GM08714 (cell line): ENCODE data around the gene ABCD1.
"Not testable (repeated sequence)": the region's sequence is repeated elsewhere in the genome, so short reads cannot be mapped to it uniquely, and the experiment has no call there.

ENCODE experiments used
- H3K4me3 ChIP-seq: fragments of 200-500 bp; sonication (Bioruptor generic); 2 replicates; pipeline ENCODE4 v1.5.1; 2014; ENCODE audit warnings: mild to moderate bottlenecking, low read length, inconsistent platforms
- ZNF274 ChIP-seq: IDR thresholded peaks from 2 replicates; pipeline ENCODE4 v1.6.1; 2012; ENCODE audit warnings: mild to moderate bottlenecking, low read depth, low read length

Gene ABCD1

DNA sequence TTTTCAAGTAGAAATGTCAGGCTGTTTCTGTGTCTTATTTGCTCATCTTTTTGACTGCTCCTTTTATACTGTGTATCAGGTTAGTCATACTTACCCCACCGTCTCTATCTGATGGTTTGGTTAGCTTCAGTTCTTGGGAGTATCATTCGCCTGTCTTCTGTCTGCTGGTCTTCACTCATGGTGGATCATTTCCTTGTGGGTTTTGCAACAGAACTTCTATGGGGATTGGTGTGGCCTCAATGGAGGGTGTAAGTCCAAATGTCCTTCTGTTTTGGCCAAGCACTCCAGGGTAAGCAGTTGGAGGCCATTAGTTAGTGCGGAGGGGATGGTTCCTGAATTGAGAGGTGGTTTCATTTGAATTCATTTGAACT lies 7.2 kb downstream of the ABCD1 start:
- TF ChIP-seq ZNF274 = no peak
- no peak overlapping the region for H3K4me3 ChIP-seq

DNA sequence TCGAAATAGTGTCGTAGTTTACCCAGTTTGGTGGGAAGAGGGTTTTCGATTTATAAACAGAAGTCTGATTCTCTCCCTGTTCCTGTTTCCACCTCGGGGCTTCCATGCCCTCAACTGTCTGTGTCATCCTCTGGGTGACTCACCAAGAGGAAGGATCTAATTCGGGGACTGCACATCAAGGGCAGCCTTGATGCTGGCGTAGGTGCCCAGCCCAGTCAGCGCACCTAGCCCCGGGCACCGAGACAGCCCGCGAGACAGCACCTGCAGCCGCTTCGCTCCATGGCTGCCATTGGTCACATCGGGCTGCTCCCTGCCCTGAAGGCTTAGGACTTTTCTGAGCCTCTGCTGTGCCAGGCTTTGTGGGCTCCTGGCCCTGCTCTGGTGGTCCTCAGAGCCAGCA lies 7.7 kb downstream of the ABCD1 start:
- TF ChIP-seq ZNF274 = no peak
- H3K4me3 ChIP-seq = no peak overlapping the region

DNA sequence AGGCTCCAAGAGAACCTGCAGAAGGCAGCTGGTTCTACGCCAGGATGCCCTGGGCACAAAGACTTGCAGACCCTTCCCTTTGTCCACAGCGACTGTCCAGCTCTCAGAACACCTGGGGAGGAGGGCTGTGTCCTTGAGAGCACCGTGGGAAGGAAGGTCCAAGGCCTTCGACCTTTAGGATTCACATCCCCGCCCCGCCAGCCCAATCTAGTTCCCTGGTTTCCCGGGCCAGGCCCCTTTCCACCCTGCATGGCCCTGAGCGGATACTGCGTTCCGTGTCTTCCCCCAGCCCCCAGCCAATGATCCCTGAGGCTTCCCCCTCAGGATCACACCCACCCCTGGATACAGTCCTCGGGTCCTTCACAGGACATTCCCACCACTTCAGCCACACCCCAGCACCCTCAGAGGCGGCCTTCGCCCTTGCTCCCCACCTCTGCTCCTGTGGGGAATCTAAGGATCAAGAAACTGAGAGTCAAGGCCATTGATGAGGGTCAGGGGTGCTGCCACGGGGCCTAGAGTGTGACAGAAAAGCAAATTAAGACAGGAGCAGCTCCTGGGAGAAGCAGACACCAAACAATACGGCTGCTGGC lies 9.1 kb downstream of the ABCD1 start:
- no peak for TF ChIP-seq ZNF274
- H3K4me3 ChIP-seq = no peak overlapping the region

DNA sequence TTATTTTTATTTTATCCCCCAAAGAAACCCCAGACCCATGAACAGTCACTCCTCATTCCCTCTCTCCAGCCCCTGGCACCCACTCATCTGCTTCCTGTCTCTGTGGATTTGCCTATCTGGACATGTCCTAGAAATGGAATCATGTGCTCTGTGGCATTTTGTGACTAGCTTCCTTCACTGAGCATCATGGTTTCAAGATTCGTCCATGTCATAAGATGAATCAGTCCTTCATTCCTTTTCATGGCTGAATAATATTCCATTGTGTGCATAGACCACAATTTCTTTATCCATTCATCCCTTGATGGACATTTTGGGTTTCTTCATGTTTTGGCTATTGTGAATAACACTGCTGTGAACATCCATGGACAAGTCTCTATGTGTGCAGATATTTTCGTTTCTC lies 10.2 kb downstream of the ABCD1 start:
- H3K4me3 ChIP-seq = no peak overlapping the region
- TF ChIP-seq ZNF274 = no peak

DNA sequence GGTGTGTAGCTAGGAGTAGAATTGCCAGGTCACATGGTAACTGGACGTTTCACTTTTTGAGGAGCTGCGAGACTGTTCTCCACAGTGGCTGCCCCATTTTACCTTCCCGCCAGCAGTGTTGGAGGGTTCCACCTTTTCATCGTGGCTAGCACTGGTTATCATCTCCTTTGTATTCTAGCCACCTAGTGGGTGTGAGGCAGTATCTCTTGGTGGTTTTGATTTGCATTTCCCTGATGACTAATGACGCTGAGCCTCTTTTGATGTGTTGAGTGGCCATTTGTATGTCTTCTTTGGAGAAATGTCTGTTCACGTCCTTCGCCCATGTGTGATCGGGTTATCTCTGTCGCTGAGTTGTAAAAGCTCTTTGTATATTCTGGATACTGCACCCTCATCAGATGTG lies 10.6 kb downstream of the ABCD1 start:
- H3K4me3 ChIP-seq = no peak overlapping the region
- TF ChIP-seq ZNF274 = no peak

DNA sequence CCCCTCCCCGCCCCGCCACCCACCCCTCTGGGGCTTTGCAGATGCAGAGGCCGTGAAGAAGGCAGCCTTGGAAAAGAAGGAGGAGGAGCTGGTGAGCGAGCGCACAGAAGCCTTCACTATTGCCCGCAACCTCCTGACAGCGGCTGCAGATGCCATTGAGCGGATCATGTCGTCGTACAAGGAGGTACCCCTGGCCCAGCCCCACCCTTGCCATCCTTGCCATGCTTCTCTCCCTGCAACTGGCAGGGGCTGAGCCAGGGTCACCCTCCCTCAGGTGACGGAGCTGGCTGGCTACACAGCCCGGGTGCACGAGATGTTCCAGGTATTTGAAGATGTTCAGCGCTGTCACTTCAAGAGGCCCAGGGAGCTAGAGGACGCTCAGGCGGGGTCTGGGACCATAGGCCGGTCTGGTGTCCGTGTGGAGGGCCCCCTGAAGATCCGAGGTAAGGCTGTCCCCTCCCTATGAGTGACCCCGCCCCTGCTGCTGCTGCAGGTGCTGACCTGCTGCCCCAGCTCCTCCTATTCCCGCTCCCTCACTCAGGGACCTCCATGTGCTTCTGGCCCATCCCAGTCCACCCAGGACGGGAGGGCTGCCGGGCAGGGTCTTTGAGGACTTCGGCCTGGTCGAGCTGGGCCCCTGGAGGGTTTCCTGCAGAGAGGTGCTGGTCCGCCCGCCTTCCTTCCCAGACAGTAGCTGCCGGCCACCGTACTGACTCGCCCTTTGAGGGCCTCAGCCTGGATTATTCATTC lies 11.6 kb downstream of the ABCD1 start:
- TF ChIP-seq ZNF274 = no peak
- no peak overlapping the region for H3K4me3 ChIP-seq

DNA sequence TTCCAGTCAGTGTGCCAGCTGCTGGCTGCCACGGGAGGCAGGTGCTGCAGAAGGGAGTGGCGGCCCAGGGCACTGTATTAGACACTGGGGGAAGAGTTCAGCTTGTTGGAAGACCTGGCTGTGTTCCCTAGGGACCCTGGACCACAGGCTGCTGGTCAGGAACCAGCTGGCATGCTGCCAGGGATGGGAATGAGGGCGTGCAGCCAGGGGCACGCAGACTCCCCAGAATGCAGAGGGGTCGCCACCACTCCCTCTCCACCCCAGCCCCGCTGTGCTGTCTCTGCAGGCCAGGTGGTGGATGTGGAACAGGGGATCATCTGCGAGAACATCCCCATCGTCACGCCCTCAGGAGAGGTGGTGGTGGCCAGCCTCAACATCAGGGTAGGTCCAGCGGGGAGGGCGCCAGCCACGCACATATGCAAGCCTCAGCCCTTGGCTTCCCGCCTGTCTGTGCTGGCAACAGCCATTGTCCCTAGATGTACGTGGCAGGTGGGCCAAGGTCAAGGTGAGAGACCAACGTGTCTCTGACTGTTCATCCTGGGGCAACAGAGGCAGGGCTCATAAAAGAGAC lies 12.3 kb downstream of the ABCD1 start:
- no peak overlapping the region for H3K4me3 ChIP-seq
- TF ChIP-seq ZNF274 = no peak

DNA sequence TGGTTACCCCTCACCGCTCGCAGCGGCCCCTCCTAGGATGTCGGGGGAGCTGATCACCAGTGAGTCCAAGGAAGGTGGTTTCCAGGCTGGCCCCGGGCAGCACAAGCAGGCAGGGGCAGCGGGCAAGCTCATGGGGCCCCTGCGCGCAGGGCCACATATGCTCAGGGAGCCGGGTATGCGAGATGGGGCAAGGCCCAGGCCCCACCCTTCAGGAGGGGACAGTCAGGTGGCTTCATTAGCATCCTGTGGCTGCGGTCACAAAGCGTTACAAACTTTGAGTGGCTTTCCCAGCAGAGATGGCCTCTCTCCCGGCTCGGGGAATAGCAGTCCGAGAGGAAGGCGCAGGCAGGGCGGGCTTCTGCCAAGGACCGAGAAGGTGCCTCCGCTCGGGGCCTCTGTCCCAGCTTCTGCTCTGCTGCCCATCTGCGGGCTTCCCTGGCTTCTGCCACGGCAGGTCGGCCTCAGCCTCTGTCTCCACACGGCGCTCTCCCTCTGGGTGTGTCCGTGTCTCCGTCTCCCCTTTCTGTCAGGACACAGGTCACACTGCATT lies 13.5 kb downstream of the ABCD1 start:
- TF ChIP-seq ZNF274 = no peak
- no peak overlapping the region for H3K4me3 ChIP-seq

DNA sequence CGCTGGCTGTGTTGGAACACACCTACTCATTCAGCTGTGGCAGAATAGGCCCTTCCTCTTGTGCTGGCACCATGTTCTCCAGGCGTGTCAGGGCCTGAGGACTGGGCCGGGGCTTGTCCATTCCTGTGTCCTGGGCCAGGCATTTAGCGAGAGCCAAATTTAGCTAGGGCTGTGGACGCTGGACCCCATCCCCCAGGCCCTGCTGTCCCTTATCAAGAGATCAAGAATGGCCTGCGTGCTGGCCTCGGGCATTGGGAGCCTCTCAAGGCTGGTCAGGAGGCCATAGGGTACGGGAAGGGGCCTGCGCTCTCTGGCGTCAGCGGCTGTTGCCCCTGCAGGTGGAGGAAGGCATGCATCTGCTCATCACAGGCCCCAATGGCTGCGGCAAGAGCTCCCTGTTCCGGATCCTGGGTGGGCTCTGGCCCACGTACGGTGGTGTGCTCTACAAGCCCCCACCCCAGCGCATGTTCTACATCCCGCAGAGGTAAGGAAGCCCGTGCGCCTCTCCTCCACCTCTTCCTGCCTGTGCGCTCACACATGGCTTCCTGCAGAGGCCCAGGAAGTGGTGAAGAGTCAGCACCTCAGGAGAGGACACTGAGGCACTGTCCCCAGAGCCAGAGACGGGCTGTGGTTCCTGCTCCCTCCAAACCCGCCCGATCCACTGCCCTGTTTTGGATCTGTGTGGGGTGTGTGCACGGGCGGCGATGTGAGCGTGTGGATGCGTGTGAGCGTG lies 15.3 kb downstream of the ABCD1 start:
- no peak for TF ChIP-seq ZNF274

DNA sequence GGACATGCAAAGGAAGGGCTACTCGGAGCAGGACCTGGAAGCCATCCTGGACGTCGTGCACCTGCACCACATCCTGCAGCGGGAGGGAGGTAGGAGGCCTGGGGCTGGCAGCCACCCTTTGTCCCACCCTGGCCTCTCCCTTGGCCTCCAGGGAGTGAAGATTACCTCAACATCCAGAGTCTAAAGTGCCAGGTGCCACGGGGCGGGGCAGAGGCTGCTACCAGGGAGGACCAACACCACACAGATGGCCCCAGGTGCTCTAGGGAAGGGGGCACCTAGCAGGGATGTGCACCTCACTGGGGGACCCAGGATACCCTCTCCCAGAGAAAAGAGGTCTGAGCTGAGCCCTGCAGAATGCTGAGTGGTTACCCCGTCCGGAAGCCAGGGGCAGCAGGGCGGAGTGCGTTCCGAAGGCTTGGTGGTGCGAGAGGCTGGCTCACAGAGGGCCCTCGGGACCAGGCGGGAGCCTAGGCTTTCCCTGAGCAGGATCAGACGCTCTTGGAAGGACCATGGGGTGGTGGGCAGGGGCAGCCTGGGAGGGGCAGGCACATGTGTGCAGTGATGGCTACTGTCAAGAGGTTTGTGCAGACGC lies 16.1 kb downstream of the ABCD1 start:
- no peak for TF ChIP-seq ZNF274

More for the DNA sequence above, 15.3 kb downstream of the ABCD1 start:
- H3K4me3 ChIP-seq = no peak overlapping the region

DNA sequence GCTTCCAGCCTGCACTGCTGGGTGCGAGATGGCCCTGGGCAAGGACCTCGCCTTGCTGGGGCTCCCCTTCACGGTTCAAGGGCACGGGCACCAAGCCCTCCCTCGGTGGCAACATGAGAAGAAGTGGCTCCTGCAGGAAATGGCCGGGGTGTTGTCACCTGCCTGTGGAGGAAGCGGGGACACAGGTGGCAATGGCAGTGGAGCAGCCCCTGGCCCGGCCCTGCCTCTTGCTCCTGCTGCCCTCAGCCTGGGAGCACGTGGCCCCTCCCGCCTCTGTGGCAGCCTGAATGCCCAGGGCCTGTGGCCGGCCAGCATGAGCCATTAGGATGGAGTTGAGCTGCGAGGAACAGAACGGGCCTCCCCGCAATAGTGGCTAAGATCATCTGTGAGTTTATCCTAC lies 16.8 kb downstream of the ABCD1 start:
- TF ChIP-seq ZNF274 = no peak
- no peak overlapping the region for H3K4me3 ChIP-seq

More for the DNA sequence above, 16.1 kb downstream of the ABCD1 start:
- H3K4me3 ChIP-seq = no peak overlapping the region

DNA sequence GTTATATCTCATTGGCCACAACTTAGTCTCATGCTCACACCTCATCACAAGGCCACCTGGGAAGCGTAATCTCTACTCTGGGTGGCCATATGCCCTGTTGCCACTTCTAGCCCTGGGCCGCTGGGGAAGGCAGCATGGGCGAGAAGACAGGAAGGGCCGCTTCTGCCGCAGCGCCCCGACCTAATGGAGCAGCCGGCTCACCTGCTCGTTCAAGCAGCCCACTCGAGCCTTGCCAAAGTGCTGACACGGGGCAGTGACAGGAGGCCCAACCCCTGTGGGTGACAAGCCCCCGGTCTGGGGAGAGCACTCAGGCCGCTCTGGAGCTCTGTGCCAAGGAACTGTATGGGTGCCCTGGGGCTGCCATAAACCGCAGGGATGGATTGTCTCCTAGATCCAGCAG lies 17.5 kb downstream of the ABCD1 start:
- H3K4me3 ChIP-seq = not testable (repeated sequence)

DNA sequence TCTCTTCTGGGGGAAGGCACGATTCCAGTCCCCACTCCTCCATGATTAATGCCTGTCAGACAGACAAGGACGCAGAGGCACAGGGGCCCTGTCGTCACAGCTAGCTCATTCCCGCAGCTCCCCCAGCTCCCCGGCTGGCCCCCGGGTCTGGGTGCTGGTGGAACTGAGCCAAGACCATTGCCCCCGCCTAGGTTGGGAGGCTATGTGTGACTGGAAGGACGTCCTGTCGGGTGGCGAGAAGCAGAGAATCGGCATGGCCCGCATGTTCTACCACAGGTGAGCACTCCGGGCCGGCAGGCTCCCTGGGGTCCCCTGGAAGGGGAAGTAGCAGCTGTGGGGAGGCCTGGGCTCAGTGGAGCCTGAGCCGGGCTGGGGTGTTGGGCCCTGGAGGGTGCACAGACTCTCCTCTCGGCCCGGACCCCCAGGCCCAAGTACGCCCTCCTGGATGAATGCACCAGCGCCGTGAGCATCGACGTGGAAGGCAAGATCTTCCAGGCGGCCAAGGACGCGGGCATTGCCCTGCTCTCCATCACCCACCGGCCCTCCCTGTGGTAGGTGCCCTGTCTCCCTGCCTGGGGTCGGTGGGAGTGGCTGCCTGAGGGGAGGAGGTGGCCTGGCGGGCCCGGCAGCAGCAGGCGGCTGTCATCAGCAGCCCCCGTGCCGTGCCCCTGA lies 18.3 kb downstream of the ABCD1 start:
- H3K4me3 ChIP-seq = not testable (repeated sequence)

DNA sequence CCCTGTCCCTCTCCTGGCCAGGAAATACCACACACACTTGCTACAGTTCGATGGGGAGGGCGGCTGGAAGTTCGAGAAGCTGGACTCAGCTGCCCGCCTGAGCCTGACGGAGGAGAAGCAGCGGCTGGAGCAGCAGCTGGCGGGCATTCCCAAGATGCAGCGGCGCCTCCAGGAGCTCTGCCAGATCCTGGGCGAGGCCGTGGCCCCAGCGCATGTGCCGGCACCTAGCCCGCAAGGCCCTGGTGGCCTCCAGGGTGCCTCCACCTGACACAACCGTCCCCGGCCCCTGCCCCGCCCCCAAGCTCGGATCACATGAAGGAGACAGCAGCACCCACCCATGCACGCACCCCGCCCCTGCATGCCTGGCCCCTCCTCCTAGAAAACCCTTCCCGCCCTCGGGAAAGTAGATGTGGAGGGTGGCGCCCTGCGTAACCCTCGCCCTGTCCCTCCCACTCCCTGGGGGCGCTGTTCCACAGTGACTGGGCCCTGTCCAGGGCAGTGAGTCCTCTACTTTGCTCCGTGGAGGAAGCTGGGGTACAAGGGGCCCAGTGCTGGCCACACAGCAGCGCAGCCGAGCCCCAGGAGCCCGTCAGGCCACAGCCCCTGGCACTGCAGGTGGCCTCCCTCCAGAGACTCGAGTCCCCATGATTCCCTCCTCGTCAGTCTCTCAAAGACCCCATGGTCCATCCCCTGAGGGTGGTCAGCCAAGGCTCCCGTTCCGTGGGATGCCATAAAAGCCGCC lies 19.0 kb downstream of the ABCD1 start:
- H3K4me3 ChIP-seq = not testable (repeated sequence)
